Amygdala (tissue), 56 donors: ENCODE data around the gene CTBP1.
A peak's percentile ranks its signal among the peaks of the same experiment; 100 is the strongest.

Experiments
- DNase-seq, 56 donors: peaks; one replicate each; lab custom pipeline; 2025; lab: John Stamatoyannopoulos, UW

Gene CTBP1

DNA sequence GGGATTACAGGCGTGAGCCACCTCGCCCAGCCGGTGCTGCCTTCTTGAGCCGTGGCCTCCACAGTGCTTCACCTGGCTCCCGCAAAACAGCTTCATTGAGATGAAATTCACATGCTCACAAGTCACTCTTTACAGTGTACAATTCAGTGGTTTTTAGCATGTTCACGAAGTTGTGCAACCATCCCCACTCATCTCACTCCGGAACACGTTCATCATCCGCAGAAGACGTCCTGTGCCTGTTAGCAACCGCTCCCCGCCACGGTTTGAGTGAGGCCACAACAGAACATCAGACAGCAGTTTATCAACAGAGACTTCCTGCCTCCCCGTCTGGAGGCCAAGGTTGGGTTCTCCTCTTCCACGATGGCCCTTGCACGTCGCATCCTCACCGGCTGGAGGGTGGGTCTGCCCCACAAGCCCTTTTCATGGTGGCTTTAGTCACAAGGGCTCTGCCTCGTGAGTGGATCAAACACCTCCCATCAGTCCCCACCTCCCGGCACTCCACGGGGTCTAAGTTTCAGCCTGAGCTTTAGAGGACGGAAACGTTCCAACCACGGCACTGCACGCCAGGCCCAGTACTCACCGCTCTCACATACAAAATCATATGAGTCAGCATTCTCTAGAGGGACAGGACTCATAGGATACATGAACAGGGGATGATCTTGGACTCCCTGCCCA, 46.9 kb downstream of the CTBP1 start:
- DNase-seq: no peak

- no peak for DNase-seq
These were observed 48.4 kb downstream of the CTBP1 start for GRCh38 chr4:1200425-1201035.

DNA sequence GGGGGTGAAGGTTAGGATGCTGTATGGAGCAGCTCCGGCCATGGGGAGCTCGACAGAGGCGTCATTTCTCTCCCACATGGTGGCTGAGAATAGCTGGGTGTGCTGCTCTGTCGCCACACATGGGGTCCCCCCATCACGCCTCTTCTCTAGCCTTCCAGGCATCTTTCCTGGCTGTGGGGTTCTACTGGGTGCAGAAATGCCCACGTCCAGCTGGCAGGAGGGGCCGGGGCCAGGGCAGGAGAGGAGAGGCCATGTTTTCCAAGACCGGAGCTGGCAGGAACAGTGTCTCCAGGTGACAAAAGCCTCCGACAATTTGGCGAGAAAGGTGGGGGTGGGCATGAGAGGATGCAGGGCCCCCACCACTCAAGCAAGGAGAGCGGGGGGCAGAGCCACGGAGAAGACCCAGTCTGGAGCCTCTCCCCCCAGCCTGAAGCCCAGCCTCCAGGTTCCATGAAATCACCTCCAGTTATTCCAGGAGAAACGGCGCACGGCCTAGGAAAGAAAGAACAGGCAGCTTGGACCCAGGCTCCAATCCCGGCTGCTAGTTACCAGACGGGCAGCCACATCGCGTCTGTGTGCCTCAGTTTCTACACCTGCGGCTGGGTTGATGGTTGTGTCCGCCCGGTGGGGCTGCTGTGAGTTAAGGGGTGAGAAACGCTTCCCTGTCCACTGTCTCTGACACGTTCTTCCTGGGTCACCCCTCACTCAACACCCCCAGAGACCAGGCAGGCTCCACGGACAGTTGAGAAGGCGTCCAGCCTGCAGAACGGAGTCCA, 49.2 kb downstream of the CTBP1 start:
- no peak for DNase-seq

- DNase-seq: no peak
These were observed 50.7 kb downstream of the CTBP1 start for GRCh38 chr4:1198098-1198844.

DNA sequence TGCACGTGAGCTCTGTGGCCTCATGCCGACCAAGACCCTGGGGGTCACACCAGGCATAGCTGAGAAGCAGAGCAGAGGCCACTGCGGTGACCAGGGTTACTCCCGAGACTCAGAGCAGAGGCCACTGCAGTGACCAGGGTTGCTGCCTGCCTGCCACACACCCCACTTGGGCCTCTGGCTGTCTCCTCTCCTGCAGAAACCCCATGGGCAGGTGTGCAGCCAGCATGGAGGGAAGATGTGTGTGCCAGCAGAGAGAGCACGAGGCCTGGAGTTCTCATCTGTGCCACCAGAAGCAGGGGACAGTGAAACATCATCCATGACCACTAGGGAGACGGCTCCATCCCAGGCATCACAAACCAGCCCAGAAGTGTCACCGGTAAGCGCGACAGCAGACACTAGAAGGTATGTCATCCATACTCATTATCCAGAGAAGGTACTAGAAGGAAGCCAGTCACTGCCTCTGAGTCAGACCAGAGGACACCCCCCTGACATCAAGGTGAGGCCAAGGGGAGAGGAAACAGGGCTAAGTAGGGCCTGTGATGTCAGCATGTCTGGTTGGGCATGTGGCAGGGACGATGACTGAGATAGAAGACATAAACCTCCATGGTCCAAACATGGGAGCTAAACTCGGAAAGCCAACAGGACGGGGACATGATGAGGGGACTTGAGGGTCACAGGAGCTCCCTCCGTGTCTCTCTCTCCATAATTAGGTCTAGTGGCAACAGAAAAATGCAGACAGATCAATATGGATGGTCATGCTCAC, 52.3 kb downstream of the CTBP1 start:
- DNase-seq: no peak

- no peak for DNase-seq
These were observed 53.0 kb downstream of the CTBP1 start for GRCh38 chr4:1195891-1196401.

GRCh38 chr4:1195109-1195671, 53.7 kb downstream of the CTBP1 start:
- no peak for DNase-seq

GRCh38 chr4:1194010-1194900, 54.7 kb downstream of the CTBP1 start:
- DNase-seq: peak in 30 of 56 donors; percentile 11 to 71 (median 56)

- no peak for DNase-seq
These were observed 55.5 kb downstream of the CTBP1 start for GRCh38 chr4:1193206-1194009.

DNA sequence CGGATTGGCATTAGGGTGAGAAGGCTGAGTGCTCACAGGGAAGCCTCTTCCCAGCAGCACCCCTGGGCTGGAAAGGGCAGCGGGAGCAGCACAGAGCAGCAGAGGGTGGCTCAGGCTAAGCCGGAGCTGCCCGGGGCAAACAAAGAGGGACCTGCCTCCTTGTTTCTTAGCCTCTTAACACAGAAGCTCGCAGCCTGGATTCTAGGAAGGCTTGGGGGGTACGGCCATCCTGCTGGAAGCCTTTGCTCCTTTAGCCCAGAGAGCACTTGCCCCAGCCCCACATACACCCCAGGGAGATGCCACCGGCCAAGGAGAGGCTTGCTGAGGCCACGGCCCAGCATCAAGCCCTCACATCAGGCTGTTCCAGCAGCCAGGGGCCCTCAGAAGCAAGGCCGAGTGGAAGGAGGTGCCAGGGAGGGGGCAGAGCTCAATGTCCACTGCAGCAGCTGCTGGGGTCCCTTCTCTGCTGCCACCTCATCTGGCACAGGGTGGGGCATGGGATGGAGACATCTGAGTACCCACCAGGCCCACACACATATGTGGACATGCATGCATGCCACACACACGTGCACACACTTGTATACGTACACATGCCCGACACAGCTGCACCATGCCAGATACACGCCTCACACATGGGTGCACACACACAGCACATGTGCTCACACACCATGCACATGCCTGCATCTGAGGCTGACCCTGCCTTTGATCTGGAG, 56.3 kb downstream of the CTBP1 start:
- DNase-seq: peak in 4 of 56 donors; percentile 54 to 62 (median 60)

DNA sequence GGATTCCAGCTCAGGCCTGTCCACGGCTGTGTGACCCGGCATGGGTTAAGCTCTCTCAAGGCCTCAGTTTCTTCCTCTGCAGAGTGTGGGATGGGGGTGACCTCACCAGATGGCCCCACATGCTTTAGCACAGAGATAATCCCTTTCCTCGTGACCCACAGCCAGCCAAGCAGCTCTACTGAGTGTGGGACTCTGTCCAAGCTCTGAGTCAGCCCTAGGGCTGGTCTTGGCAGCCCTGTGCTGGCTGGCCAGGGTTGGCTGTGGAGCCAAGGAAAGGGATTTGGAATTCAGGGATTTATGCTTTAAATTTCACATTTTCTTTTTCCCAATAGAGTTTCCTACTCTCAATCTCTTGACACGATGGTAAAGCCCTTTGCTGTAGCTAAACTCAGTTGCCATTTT, 56.8 kb downstream of the CTBP1 start:
- DNase-seq: peak in 51 of 56 donors; percentile 32 to 87 (median 66)

DNA sequence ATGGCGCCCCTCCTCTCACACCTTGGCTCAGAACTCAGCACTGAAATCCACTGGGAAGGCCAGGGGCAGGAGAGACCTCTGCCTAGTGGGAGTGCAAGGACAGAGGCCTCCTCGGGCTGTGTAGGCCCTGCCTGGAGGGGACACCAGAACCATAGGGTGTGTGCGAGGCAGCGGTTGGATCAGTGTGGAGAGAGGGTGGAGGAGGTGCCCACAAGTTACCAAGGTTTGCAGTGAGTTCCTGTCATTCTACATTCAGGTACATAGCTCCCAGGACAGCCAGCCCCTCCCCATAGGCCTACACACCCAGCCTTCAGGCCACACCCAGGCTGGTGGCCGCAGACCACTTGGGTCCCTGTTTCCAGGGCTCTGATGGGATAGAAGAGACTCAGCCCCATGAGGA, 57.3 kb downstream of the CTBP1 start:
- no peak for DNase-seq

DNA sequence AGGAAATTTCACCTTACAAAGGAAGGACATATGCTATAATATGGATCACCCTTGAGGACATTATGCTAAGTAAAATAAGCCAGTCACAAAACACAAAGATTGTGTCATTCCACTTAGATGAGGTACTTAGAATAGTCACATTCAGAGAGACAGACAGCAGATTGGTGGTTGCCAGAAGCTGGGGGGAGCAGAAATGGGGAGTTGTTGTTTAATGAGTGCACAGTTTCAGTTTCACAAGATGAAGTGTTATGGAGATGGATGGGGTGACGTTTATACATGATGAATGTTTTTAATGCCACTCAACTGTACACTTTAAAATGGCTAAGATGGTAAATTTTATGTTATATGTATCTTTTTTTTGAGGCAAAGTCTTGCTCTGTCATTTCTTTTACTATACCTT, 61.7 kb downstream of the CTBP1 start:
- no peak for DNase-seq

- no peak for DNase-seq
These were observed 64.8 kb downstream of the CTBP1 start for GRCh38 chr4:1183985-1184773.

DNA sequence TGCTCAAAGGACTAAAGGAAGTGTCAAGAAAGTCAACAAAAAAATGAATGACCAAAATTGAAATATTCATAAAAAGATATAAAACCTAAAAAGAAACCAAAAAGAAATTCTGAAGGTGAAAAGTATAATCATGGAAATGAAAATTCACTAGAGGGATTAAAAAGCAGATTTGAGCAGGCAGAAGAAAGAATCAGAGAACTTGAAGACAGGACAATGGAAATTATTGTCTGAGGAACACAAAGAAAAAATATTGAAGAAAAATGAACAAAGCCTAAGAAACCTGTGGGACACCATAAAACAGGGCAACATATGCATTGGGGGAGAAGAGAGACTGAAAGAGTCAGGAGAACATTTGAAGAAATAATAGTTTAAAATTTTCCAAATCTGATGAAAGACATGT, 66.6 kb downstream of the CTBP1 start:
- DNase-seq: no peak

GRCh38 chr4:1180663-1181062, 68.3 kb downstream of the CTBP1 start:
- no peak for DNase-seq
